Body of pancreas (tissue), 4 donors: ENCODE results near the gene EXD2.

Experiments
- CTCF ChIP-seq, 7 experiments: fragments of 450-650 bp in 4 of 7; fragments of 200-600 bp in 3 of 7; sonication (generic) in 3 of 7; IDR thresholded peaks; one replicate each; pipeline ENCODE4 v1.5.1; 2016 to 2019; ENCODE audit warnings: antibody characterized with exemption in 7 of 7
- POLR2A ChIP-seq, 3 donors: fragments of 450-650 bp; IDR thresholded peaks; one replicate each; pipeline ENCODE4 v1.6.1; 2016; ENCODE audit warnings: antibody characterized with exemption in 3 of 3, mild to moderate bottlenecking in 2 of 3

- no peak for TF ChIP-seq CTCF (IDR thresholded peaks at IDR 0.05)
- TF ChIP-seq POLR2A (IDR thresholded peaks at IDR 0.05): no peak
These were observed 78.1 kb downstream of the EXD2 start for GRCh38 chr14:69269381-69269780.
